ENCODE results near the gene BLNK.

DNA sequence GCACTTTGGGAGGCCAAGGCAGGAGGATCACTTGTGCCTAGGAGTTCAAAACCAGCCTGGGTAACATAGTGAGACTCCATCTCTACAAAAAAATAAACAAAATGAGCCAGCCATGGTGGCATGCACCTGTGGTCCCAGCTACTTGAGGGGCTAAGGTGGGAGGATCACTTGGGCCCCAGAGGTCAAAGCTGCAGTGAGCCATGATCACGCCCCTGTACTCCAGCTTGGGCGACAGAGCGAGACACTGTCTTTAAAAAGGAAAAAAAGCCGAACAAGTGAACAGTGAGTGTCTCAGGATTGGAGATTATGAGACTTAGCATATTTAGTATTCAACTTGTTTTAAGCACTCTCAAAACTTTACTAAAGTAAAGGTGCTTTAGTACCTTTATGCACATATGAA is 28.1 kb downstream of the BLNK start:
- TF ChIP-seq ZNF747 (tag by site-specific recombination; IDR thresholded peaks at IDR 0.05) (no peak), ZBTB8A (tag by site-specific recombination; IDR thresholded peaks at IDR 0.05) (no peak), ZNF140 (tag by site-specific recombination; IDR thresholded peaks at IDR 0.05) (no peak), ZNF792 (tag by site-specific recombination; IDR thresholded peaks at IDR 0.05) (no peak), ZBTB17 (tag by site-specific recombination; IDR thresholded peaks at IDR 0.05) (no peak)
- TF ChIP-seq, protein P1, sequence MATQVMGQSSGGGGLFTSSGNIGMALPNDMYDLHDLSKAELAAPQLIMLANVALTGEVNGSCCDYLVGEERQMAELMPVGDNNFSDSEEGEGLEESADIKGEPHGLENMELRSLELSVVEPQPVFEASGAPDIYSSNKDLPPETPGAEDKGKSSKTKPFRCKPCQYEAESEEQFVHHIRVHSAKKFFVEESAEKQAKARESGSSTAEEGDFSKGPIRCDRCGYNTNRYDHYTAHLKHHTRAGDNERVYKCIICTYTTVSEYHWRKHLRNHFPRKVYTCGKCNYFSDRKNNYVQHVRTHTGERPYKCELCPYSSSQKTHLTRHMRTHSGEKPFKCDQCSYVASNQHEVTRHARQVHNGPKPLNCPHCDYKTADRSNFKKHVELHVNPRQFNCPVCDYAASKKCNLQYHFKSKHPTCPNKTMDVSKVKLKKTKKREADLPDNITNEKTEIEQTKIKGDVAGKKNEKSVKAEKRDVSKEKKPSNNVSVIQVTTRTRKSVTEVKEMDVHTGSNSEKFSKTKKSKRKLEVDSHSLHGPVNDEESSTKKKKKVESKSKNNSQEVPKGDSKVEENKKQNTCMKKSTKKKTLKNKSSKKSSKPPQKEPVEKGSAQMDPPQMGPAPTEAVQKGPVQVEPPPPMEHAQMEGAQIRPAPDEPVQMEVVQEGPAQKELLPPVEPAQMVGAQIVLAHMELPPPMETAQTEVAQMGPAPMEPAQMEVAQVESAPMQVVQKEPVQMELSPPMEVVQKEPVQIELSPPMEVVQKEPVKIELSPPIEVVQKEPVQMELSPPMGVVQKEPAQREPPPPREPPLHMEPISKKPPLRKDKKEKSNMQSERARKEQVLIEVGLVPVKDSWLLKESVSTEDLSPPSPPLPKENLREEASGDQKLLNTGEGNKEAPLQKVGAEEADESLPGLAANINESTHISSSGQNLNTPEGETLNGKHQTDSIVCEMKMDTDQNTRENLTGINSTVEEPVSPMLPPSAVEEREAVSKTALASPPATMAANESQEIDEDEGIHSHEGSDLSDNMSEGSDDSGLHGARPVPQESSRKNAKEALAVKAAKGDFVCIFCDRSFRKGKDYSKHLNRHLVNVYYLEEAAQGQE (tag by site-specific recombination; IDR thresholded peaks at IDR 0.05), result no peak
- TF ChIP-seq, protein P2, sequence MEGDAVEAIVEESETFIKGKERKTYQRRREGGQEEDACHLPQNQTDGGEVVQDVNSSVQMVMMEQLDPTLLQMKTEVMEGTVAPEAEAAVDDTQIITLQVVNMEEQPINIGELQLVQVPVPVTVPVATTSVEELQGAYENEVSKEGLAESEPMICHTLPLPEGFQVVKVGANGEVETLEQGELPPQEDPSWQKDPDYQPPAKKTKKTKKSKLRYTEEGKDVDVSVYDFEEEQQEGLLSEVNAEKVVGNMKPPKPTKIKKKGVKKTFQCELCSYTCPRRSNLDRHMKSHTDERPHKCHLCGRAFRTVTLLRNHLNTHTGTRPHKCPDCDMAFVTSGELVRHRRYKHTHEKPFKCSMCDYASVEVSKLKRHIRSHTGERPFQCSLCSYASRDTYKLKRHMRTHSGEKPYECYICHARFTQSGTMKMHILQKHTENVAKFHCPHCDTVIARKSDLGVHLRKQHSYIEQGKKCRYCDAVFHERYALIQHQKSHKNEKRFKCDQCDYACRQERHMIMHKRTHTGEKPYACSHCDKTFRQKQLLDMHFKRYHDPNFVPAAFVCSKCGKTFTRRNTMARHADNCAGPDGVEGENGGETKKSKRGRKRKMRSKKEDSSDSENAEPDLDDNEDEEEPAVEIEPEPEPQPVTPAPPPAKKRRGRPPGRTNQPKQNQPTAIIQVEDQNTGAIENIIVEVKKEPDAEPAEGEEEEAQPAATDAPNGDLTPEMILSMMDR (tag by site-specific recombination; IDR thresholded peaks at IDR 0.05), result no peak
- TF ChIP-seq, protein P3, sequence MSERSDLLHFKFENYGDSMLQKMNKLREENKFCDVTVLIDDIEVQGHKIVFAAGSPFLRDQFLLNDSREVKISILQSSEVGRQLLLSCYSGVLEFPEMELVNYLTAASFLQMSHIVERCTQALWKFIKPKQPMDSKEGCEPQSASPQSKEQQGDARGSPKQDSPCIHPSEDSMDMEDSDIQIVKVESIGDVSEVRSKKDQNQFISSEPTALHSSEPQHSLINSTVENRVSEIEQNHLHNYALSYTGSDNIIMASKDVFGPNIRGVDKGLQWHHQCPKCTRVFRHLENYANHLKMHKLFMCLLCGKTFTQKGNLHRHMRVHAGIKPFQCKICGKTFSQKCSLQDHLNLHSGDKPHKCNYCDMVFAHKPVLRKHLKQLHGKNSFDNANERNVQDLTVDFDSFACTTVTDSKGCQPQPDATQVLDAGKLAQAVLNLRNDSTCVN (tag by site-specific recombination; optimal IDR thresholded peaks at IDR 0.05), result no peak

Measured in HEK293 (cell line).